OCI-LY7 (cell line): Measurements from ENCODE around the gene ULBP3.

ENCODE experiments used
- CTCF ChIP-seq: fragments of 200-600 bp; sonication (generic); conservative IDR thresholded peaks from 2 replicates; pipeline ENCODE4 v1.5.1; 2014; ENCODE audit warnings: mild to moderate bottlenecking, antibody characterized with exemption, low read length, moderate library complexity, mixed read lengths
- EZH2phosphoT487 ChIP-seq: fragments of 200-600 bp; sonication (generic); IDR thresholded peaks from 2 replicates; pipeline ENCODE4 v1.6.1; 2018; ENCODE audit warnings: low read depth, borderline replicate concordance, mild to moderate bottlenecking, mixed run types, antibody characterized with exemption, low read length, moderate library complexity, mixed read lengths

- no peak for TF ChIP-seq CTCF
- TF ChIP-seq EZH2phosphoT487: no peak
Observed at GRCh38 chr6:150118627-150119026, 49.7 kb upstream of the ULBP3 start.
